Stimulated activated naive CD4-positive, alpha-beta T cell (primary cell): ENCODE results near the gene STK32A.

Source experiments
- DNase-seq, 6 experiments: peaks; one replicate each; lab custom pipeline; 2025; lab: John Stamatoyannopoulos, UW

STK32A gene

GRCh38 chr5:147259837-147260236 is 25.0 kb downstream of the STK32A start:
- DNase-seq, result no peak

DNA sequence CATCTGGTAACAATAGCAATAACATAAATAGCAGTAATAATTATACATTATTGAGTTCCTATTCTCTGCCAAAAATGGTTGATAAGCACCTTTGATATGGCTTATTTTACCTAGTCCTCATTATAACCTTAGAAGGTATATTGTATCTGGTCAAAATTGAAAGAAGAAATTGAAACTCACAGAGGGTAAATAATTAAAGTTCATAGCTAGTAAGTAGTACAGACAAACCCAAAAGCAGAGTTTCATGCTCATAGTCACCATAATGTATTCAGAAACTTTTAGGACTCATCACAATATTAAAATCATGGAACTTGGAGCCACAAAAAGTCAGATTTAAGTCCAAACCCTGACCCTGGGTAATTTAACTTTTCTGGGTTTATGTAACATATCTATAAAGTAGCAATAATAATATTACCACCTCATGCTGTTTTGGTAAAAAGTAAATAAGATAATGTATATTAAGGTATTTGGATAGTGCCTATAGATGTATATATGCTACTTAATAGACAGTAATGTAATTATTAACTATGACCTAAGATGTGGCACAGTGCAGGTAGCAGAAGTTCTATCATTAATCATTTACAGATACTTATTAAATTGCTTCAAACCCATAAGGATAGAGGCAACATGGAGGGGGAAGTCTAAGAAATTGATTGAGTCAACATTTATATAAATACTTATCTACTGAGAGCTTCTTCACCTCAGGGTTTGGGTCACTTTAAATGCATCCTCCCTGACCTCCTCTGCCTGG is 32.4 kb downstream of the STK32A start:
- DNase-seq, result no peak

DNA sequence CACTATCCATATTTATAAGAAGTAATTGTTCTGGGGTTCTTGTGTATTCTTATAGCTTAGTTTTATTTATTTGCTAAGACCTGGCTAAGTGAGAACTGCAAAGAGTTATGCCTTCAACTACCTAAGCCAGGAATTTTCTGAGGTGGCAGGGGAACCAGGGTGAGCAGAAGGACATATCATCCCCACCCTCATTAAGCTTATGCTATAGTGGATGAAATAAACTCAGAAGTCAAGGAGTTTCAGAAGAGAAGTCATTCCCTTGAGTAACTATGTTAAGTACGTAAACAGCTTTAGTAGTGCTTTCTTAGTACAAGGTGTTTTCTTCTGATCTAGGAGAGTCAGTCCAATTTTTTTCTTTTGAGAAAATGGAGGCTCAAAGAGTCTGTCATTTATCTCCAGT is 41.7 kb downstream of the STK32A start:
- no peak for DNase-seq

DNA sequence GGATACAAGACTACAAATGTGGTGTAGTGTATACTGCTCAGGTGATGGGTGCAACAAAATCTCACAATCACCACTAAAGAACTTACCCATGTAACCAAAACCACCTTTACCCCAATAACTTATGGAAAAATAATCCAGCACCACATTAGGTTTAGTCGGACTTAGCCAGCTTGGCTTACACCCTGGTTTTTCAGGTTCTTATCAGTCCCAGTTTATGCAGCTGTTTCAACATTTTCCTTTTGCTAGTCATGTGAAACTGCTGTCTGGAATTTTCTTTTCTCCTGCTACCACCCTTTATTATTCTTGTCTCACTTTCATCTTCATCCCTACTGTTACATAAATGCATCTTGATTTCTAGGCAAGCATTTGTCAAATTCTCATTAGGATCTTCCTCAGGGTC is 51.5 kb downstream of the STK32A start:
- no peak for DNase-seq

GRCh38 chr5:147287110-147287509 is 52.3 kb downstream of the STK32A start:
- DNase-seq, result no peak

GRCh38 chr5:147290261-147290660 is 55.4 kb downstream of the STK32A start:
- no peak for DNase-seq

- no peak for DNase-seq
These were observed 68.4 kb downstream of the STK32A start for GRCh38 chr5:147303251-147303650.

DNA sequence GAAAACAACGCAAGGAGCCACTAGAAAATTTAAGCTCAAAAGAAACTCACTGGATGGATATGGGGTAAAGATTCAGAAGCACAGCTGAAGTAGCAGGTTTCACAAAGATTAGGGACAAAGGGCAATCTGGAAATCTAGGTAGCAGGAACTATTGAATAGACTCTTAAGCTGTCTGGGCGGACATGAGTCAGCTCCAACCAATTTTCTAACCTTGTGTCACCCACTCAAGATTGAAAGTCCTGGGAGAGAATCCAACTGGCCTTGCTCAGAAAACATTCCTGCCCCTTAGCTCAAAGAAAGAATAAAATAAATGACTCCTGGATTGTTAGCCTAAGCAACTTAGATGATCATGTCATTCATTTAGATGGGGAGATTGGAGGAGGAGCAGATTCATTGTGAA is 69.2 kb downstream of the STK32A start:
- no peak for DNase-seq

GRCh38 chr5:147305147-147305546 is 70.3 kb downstream of the STK32A start:
- no peak for DNase-seq

DNA sequence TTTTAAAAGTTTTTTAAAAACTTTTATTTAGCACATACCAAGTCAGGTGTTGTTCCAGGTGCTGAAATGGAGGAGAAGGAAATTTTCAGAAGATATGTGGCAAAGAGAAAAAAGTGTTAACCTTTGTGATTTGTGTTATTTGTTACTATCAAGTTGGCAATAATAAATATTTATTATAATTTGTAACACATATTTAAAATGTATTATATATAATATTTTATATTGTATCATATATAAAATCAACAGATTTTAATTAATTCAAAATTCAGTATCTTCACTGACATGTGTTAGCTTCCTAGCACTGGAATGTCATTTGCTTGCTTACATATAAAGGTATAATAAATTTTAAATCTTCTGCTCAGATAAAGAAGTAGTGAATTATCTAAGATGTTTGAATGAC is 71.5 kb downstream of the STK32A start:
- no peak for DNase-seq

DNA sequence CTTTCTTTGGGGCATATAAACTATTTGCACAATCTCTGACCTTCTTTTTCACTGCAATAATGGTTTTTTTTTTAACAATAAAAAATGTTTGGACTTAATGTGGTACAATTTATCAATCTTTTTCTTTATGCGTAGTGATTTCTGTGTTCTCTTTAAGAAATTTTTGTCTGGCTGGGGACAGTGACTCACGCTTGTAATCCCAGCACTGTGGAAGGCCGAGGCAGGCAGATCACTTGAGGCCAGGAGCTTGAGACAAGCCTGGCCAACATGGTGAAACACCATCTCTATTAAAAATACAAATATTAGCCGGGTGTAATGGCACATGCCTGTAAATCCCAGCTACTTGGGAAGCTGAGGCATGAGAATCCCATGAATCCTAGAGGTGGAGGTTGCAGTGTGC is 72.3 kb downstream of the STK32A start:
- DNase-seq, result no peak

- no peak for DNase-seq
These were observed 74.8 kb downstream of the STK32A start for GRCh38 chr5:147309621-147310020.

GRCh38 chr5:147310059-147310704 is 75.4 kb downstream of the STK32A start:
- no peak for DNase-seq

DNA sequence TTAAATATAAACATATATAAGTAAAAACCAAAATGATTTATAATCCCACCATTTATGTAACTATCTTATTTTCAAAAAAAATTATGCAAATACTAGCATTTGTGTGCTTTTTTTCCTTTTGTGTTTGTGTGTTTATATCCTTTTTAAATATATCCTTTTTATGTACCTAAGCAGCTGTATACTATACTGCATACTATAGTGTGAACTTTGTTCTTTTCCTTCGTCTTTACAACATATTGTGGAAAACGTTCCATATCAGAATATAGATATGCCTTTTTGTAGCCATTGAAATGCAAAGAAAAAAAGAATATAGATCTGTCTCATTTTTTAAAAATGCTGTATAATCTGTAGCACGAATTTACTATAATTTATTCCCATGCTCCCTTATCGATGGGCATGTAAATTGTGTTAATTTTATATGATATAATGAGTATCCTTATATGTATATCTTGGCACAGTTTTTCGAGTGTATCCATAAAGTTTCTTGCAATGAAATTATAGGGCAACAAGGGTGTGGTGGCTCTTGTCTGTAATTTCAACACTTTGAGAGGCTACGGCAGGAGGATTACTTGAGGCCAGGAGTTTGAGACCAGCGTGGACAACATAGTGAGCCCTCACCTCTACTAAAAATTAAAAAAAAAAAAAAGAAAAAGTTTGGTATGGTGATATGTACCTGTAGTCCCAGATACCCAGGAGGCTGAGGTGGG is 83.3 kb downstream of the STK32A start:
- no peak for DNase-seq

- no peak for DNase-seq
These were observed 86.7 kb downstream of the STK32A start for GRCh38 chr5:147321569-147321968.

GRCh38 chr5:147327421-147327820 is 92.6 kb downstream of the STK32A start:
- DNase-seq, result no peak

GRCh38 chr5:147327905-147328304 is 93.1 kb downstream of the STK32A start:
- DNase-seq, result no peak

DNA sequence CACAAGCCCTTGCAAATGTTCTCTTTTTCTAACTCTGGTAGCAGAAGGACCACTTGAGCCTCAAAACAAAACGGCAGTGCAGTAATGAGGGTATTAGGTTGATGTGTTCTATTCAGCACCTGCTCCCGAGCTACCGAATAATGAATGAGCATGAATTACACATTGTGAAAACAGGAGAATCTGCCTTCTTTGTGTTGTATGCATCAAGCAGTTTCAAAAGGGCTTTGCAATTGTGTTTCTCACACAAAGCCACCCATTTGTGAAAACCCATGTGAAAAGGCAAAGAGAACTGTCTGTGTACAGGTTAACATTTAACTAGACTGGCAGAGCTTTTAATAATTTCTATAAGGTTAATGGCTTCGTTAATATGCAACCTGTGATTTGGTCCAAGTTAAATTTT is 97.8 kb downstream of the STK32A start:
- no peak for DNase-seq

DNA sequence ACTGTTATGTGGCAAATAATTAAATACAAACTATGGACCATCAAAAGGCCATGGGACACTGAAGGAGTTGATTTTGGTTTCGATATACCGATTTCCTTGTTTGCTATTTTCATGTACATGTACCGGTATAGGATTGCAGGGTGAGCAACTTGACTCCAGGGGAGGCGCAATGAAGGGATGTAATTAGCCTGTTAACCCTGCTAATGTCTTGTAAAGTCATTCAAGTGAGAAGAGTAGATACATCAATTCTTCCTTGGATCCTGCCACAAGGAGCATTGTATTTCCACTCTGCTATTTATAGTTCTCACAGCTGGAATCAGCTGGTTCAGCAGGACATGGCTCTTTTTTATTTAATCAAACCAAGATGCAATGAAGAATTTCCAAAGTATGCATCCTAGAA is 102.0 kb downstream of the STK32A start:
- no peak for DNase-seq

DNA sequence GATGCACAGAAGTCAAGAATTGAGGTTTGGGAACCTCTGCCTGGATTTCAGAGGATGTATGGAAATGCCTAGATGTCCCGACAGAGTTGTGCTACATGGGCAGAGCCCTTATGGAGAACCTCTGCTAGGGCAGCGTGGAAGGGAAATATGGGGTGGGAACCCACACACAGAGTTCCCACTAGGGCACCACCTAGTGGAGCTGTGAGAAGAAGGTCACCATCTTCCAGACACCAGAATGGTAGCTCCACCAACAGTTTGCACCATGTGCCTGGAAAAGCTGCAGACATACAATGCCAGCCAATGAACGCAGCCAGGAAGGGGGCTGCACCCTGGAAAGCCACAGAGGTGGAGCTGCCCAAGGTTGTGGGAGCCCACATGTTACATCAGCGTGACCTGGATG is 104.5 kb downstream of the STK32A start:
- DNase-seq, result no peak

DNA sequence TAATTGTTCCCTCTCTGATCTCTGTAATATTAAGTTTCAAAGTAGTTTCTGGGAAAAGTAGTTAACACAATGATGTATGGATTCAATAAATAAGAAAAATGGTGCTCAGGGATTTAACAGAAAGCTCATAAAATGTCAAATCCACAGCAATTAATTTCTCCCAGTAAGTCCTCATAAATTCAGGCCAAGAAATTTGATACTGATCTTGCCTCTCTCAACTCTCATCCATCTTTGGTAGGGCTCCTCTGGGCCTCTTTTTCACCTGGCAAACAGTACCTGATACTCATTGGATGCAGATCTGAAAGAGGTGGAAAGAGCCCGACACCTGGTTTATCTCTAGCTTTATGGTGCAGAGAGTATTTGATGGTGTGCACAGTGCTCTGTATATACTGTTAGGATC is 106.1 kb downstream of the STK32A start:
- DNase-seq, result no peak

DNA sequence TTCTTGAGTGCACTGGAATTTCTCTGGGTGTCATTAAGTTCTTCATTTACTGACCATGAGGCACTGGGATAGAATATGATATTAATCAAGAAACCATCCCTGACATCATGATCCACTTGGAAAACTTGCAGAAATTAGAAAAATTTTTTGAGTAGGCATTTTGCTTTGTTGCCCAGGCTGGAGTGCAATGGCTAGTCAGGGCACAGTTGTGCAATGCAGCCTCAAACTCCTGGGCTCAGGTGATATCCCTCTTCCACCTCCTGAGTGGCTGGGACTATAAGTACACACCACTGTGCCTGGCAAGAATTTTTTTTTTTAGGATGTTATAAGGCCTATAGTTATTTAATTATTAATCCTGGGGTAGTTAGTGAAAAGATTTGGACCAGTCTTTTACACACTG is 106.5 kb downstream of the STK32A start:
- no peak for DNase-seq

- no peak for DNase-seq
These were observed 110.0 kb downstream of the STK32A start for GRCh38 chr5:147344861-147345260.
